OCI-LY3 (cell line): ENCODE data around the gene FAM107B.

Source experiments
- H2AFZ ChIP-seq: fragments of 200-600, 300-600 bp; shearing (Covaris generic); 2 replicates; pipeline ENCODE4 v1.6.0; 2014; ENCODE audit warnings: antibody characterized with exemption, low read depth, low read length
- H3K27ac ChIP-seq: fragments of 200-600, 300-600 bp; sonication (generic); 2 replicates; pipeline ENCODE4 v1.5.1; 2014; ENCODE audit warnings: mild to moderate bottlenecking, low read length, moderate library complexity, mixed read lengths
- H3K27me3 ChIP-seq: fragments of 200-600, 300-600 bp; sonication (generic); 2 replicates; pipeline ENCODE4 v1.6.1; 2014; ENCODE audit warnings: low read depth, low read length, mixed read lengths
- H3K36me3 ChIP-seq: fragments of 200-600, 300-600 bp; sonication (generic); replicated peaks from 2 replicates; pipeline ENCODE3; 2014; ENCODE audit warnings: low read depth, low read length, mixed read lengths
- H3K4me1 ChIP-seq: fragments of 300-600, 200-600 bp; sonication (generic); 2 replicates; pipeline ENCODE4 v1.6.1; 2014; ENCODE audit warnings: low read length, mixed read lengths
- H3K4me2 ChIP-seq: fragments of 200-600, 300-600 bp; sonication (generic); 2 replicates; pipeline ENCODE4 v1.6.1; 2014; ENCODE audit warnings: low read length, mixed read lengths
- H3K4me3 ChIP-seq: fragments of 300-600, 200-600 bp; sonication (generic); 2 replicates; pipeline ENCODE4 v1.5.1; 2014; ENCODE audit warnings: antibody characterized with exemption, mild to moderate bottlenecking, low read length, moderate library complexity
- H3K79me2 ChIP-seq: fragments of 300-600, 200-600 bp; shearing (Covaris generic); 2 replicates; pipeline ENCODE4 v1.6.1; 2014; ENCODE audit warnings: mild to moderate bottlenecking, low read length, mixed read lengths
- H3K9ac ChIP-seq: fragments of 300-600, 200-600 bp; shearing (Covaris generic); 2 replicates; pipeline ENCODE4 v1.6.0; 2014; ENCODE audit warnings: mild to moderate bottlenecking, low read length, moderate library complexity
- H3K9me3 ChIP-seq: fragments of 200-600, 300-600 bp; shearing (Covaris generic); 2 replicates; pipeline ENCODE4 v1.6.1; 2014; ENCODE audit warnings: low read length, mixed read lengths; ENCODE audit not compliant: insufficient read depth
- H4K20me1 ChIP-seq: fragments of 200-600, 300-600 bp; sonication (generic); 2 replicates; pipeline ENCODE4 v1.6.1; 2016; ENCODE audit warnings: low read length, mixed read lengths; ENCODE audit not compliant: insufficient read depth
- CTCF ChIP-seq: fragments of 200-600, 300-600 bp; sonication (generic); IDR thresholded peaks from 2 replicates; pipeline ENCODE4 v1.5.1; 2014; ENCODE audit warnings: antibody characterized with exemption, low read length, low read depth
- EZH2phosphoT487 ChIP-seq: fragments of 200-600 bp; shearing (Covaris generic); IDR thresholded peaks from 2 replicates; pipeline ENCODE4 v1.6.1; 2018; ENCODE audit warnings: antibody characterized with exemption, mixed run types, low read depth

The FAM107B gene

DNA sequence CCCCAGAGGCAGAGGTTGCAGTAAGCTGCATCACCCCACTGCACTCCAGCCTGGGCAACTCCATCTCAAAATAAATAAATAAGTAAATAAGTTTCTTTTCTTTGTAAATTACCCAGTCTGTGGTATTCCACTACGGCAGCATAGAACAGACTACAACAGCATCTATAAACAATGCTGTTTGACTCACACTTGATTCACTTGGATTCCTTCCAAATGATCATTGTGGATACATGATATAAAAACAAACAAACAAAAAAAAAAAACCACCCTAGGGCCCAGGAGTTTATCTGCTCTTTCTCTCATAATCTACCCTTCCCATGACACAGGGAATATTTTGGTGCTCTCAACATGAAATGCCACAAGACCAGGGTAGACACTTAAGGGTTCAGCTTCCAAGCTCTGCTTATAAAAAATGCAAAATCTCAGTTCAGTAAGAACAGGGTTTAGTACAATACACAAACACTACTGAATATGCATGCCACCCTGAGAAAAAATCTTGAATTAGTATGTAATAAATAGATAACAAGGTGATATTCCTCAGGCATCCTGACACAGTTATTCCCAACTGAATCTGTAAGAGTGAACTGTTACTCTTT lies 200.9 kb downstream of the FAM107B start:
- H3K27ac ChIP-seq = no peak overlapping the region
- peaks cover 99% of the 10 kb centered on the region for H3K79me2 ChIP-seq
- H4K20me1 ChIP-seq = peaks cover 97% of the 10 kb centered on the region
- H3K4me2 ChIP-seq = no peak overlapping the region
- H3K9me3 ChIP-seq = no peaks in the 10 kb centered on the region
- H3K9ac ChIP-seq = no peak overlapping the region
- no peaks in the 10 kb centered on the region for H3K27me3 ChIP-seq
- H3K4me3 ChIP-seq = no peak overlapping the region
- H3K4me1 ChIP-seq = no peaks in the 10 kb centered on the region; the same call in 1 of the 2 replicates
- no peak overlapping the region for H2AFZ ChIP-seq
- peaks cover 31% of the 10 kb centered on the region for H3K36me3 ChIP-seq
- TF ChIP-seq EZH2phosphoT487 (no peak), CTCF (no peak)

DNA sequence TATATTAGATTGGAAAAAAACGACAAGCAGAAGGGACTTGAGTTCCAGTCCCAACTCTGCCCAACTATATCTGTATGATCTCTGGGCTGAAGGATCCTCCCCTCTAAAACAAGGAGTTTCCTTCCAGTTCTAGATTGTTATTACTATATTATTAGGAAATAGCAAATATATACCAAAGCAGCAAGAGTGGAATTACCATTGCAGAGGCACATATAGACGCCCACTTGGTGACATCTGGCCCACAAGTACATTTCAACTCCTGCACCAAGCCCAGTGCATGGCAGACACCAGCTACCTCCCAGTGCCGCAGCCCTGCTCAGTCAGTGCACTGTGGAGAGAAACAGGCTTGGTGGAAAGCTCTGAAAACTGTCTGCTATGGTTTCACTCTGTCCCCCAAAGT lies 201.9 kb downstream of the FAM107B start:
- no peaks in the 10 kb centered on the region; the same call in 1 of the 2 replicates for H3K4me1 ChIP-seq
- no peak overlapping the region for H3K4me2 ChIP-seq
- no peak overlapping the region for H3K9ac ChIP-seq
- no peak overlapping the region for H2AFZ ChIP-seq
- H3K79me2 ChIP-seq = peaks cover 99% of the 10 kb centered on the region
- peaks cover 33% of the 10 kb centered on the region for H3K36me3 ChIP-seq
- no peak overlapping the region for H3K4me3 ChIP-seq
- no peaks in the 10 kb centered on the region for H3K27me3 ChIP-seq
- no peak overlapping the region for H3K27ac ChIP-seq
- peaks cover 97% of the 10 kb centered on the region for H4K20me1 ChIP-seq
- TF ChIP-seq CTCF = no peak
- TF ChIP-seq EZH2phosphoT487 = no peak
- H3K9me3 ChIP-seq = no peaks in the 10 kb centered on the region

DNA sequence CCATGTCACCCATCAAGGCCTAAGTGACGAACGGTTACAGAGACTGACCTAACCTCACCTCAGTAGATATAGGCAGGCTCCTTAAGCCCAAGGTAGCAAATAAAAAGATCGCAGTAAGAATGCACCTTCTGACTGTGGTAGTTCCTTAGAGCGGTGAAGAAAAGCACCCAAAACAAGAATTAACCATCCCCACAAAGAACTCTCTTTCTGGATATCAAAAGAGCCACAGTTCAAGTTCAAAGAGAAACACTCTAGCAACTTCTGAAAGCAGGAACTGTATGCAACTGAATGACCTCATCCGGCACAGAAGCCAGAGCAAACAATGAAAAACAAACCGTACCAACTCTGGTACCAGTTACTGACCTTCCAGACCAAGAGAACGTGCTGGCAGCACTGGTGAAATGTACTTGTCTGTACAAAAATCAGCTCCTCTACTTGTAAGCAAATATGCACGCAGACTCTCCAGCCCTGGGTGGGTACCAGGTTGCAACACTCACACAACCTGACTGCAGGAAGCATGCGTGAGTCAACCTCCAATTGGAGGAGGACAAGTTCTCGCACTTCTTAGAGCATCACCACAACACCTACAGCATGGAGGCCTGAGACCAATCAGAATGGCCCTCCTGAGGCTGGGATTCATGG lies 202.7 kb downstream of the FAM107B start:
- TF ChIP-seq EZH2phosphoT487 (no peak), CTCF (no peak)
- Histone ChIP-seq H3K27me3 (no peaks in the 10 kb centered on the region), H3K36me3 (peaks cover 34% of the 10 kb centered on the region), H3K4me2 (no peak overlapping the region), H3K9me3 (no peaks in the 10 kb centered on the region), H3K79me2 (peaks cover 99% of the 10 kb centered on the region), H3K27ac (no peak overlapping the region), H3K4me3 (no peak overlapping the region), H3K4me1 (no peaks in the 10 kb centered on the region; the same call in 1 of the 2 replicates), H4K20me1 (peaks cover 97% of the 10 kb centered on the region), H3K9ac (no peak overlapping the region), H2AFZ (no peak overlapping the region)

- peaks cover 38% of the 10 kb centered on the region for H3K36me3 ChIP-seq
- H3K27me3 ChIP-seq = no peaks in the 10 kb centered on the region
- H3K4me1 ChIP-seq = no peaks in the 10 kb centered on the region; the same call in 1 of the 2 replicates
Observed at GRCh38 chr10:14570800-14571199, 203.9 kb downstream of the FAM107B start.

More at GRCh38 chr10:14570800-14571199, 203.9 kb downstream of the FAM107B start:
- no peak overlapping the region for H3K4me3 ChIP-seq
- H4K20me1 ChIP-seq = peaks cover 94% of the 10 kb centered on the region
- H3K79me2 ChIP-seq = peaks cover 98% of the 10 kb centered on the region
- no peaks in the 10 kb centered on the region for H3K9me3 ChIP-seq
- H3K27ac ChIP-seq = no peak overlapping the region
- no peak overlapping the region for H3K4me2 ChIP-seq
- no peak overlapping the region for H2AFZ ChIP-seq
- no peak overlapping the region for H3K9ac ChIP-seq
- TF ChIP-seq EZH2phosphoT487 = no peak
- no peak for TF ChIP-seq CTCF
